Measurements from ENCODE around the gene IGFBP2. TPM values are rescaled to one million over a fixed set of nuclear protein-coding genes. Genes with fewer than 3 reads are reported as not detected.

IGFBP2 gene
- total RNA-seq, 2 donors from 2014 or later = 106 to 177 TPM

DNA sequence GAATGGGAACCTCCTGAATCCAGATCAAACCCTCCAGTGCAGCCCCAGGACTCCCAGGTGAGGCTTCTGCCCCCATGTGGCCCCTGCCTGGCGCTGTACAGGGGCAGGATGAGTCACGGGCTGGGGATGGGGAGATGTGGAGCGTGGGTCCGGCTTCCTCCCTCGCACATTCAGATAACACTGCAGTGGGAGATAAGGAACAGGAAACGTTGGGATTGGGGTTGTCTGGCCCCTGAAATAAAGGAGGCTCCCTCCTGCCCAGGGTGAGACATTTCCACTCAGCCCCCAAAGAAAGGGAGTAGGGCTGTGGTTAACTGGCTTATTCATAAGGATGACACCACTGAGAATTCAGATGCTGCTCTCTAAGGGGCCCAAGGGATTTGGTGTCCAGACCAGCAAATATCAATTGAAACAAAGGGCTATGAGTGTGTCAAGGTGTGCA is 31.4 kb downstream of the IGFBP2 start:
- Histone ChIP-seq H3K27ac (no peak overlapping the region), H3K36me3 (no peaks in the 10 kb centered on the region), H3K9me3 (no peaks in the 10 kb centered on the region), H3K4me1 (no peaks in the 10 kb centered on the region), H3K9ac (ENCODE audit: low read depth in 2 of 2, low read length in 2 of 2) (no peak overlapping the region), H3K27me3 (no peaks in the 10 kb centered on the region), H3K4me3 (no peak overlapping the region)
- no peak for DNase-seq
- TF ChIP-seq, protein P1, sequence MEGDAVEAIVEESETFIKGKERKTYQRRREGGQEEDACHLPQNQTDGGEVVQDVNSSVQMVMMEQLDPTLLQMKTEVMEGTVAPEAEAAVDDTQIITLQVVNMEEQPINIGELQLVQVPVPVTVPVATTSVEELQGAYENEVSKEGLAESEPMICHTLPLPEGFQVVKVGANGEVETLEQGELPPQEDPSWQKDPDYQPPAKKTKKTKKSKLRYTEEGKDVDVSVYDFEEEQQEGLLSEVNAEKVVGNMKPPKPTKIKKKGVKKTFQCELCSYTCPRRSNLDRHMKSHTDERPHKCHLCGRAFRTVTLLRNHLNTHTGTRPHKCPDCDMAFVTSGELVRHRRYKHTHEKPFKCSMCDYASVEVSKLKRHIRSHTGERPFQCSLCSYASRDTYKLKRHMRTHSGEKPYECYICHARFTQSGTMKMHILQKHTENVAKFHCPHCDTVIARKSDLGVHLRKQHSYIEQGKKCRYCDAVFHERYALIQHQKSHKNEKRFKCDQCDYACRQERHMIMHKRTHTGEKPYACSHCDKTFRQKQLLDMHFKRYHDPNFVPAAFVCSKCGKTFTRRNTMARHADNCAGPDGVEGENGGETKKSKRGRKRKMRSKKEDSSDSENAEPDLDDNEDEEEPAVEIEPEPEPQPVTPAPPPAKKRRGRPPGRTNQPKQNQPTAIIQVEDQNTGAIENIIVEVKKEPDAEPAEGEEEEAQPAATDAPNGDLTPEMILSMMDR (IDR thresholded peaks at IDR 0.05) = no peak
- intact Hi-C loops (cut with DNase I) = loop anchor here (1.0 kb wide), 1 partner anchor 144 kb away; no protein-coding TSS in a partner anchor

DNA sequence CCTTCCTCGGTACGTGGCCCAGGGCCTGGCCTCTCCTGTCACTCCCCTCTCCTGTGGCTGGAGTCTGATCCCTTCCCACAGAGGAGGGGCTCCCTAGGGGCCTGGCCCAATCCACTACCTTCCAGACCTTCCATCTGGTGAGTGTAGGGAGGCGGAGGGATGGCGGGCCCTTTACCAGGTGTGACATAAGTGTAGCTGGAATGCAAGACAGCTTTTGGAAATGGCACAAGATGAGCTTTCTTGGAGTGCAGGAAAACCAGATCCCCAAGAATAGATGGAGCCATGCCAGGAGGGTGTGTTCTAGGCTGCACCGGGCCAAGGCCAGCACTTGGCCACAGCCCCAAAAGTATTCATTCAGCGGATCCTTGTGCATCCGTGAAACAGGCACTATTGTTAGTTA is 32.0 kb downstream of the IGFBP2 start:
- H3K27me3 ChIP-seq = no peaks in the 10 kb centered on the region
- H3K36me3 ChIP-seq = no peaks in the 10 kb centered on the region
- TF ChIP-seq, protein P1 (IDR thresholded peaks at IDR 0.05) = no peak
- no peaks in the 10 kb centered on the region for H3K4me1 ChIP-seq
- H3K9ac ChIP-seq (ENCODE audit: low read depth in 2 of 2, low read length in 2 of 2) = peak overlapping the region in 1 of 2 donors; percentile 23
- no peaks in the 10 kb centered on the region for H3K9me3 ChIP-seq
- intact Hi-C loops (cut with DNase I) = loop anchor here (1.0 kb wide), 1 partner anchor 145 kb away; no protein-coding TSS in a partner anchor
- peak; percentile 45 for DNase-seq
- no peak overlapping the region for H3K4me3 ChIP-seq
- H3K27ac ChIP-seq = no peak overlapping the region

DNA sequence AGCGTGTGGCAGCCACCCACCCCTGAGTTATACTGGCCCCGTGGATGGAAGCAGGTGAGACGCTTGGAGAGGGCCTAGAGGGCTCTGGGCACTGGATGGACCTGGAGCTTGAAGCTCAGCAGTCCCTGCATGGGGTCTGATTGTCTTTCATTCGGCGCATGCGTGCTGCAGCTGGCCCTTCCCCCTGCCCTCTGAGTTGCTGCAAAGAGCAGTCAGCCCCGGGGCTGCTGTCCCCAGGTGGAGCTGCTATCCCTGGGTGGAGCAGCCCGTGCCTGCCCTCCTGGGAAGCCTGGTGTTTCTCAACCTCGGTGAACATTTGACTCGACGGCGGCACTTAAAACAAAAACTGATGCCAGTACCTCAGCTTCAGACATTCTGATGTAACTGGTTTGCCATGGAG is 32.5 kb downstream of the IGFBP2 start:
- H3K9ac ChIP-seq (ENCODE audit: low read depth in 2 of 2, low read length in 2 of 2) = peak overlapping the region in 1 of 2 donors; percentile 23
- H3K36me3 ChIP-seq = no peaks in the 10 kb centered on the region
- H3K27ac ChIP-seq = no peak overlapping the region
- DNase-seq = no peak
- TF ChIP-seq, protein P1 (IDR thresholded peaks at IDR 0.05) = no peak
- no peak overlapping the region for H3K4me3 ChIP-seq
- H3K27me3 ChIP-seq = no peaks in the 10 kb centered on the region
- no peaks in the 10 kb centered on the region for H3K9me3 ChIP-seq
- no peaks in the 10 kb centered on the region for H3K4me1 ChIP-seq
- intact Hi-C loops (cut with DNase I) = loop anchor here (1.0 kb wide), 1 partner anchor 145 kb away; no protein-coding TSS in a partner anchor

DNA sequence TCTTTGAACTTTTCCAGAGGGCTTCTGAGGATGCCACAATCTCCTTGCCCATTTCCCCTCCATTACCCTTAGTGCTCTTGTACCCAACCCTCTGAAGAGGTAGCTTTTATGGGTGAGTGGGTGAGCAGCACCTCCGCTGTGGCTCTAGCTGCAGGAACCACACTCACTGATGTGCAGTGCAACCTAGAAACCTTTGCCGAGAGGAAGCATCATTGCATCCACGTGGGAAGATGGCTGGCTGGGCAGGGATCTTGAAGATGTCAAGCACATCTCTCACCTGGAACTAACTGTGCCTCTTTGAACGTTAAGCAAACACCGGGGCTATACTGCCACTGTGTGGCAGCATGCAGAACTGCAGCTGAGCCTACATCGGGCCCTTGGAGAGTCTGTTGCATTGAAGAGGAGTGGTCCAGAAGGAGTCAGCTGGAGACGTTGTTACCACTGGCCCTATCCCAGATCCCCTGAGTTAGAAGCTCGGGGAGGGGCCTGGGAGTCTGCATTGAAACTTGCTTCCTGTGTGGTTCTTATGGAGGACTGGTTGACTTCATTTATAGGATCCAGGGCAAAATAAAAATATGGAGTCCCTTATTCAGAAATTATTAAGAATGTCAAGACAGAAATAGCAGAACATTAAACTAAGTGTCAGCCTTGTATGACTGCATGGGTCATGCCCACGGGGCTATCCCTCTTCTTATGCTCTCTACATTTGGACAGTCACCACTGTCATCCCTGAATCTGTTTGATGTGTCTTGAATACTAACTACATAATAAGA is 33.4 kb downstream of the IGFBP2 start:
- no peaks in the 10 kb centered on the region for H3K36me3 ChIP-seq
- H3K9me3 ChIP-seq = no peaks in the 10 kb centered on the region
- H3K4me1 ChIP-seq = no peaks in the 10 kb centered on the region
- no peaks in the 10 kb centered on the region for H3K27me3 ChIP-seq
- no peak overlapping the region for H3K9ac ChIP-seq (ENCODE audit: low read depth in 2 of 2, low read length in 2 of 2)
- no peak overlapping the region for H3K4me3 ChIP-seq
- TF ChIP-seq, protein P1 (IDR thresholded peaks at IDR 0.05) = peak; percentile 99
- H3K27ac ChIP-seq = no peak overlapping the region
- intact Hi-C loops (cut with DNase I) = no loop called here
- DNase-seq = peak; percentile 71

DNA sequence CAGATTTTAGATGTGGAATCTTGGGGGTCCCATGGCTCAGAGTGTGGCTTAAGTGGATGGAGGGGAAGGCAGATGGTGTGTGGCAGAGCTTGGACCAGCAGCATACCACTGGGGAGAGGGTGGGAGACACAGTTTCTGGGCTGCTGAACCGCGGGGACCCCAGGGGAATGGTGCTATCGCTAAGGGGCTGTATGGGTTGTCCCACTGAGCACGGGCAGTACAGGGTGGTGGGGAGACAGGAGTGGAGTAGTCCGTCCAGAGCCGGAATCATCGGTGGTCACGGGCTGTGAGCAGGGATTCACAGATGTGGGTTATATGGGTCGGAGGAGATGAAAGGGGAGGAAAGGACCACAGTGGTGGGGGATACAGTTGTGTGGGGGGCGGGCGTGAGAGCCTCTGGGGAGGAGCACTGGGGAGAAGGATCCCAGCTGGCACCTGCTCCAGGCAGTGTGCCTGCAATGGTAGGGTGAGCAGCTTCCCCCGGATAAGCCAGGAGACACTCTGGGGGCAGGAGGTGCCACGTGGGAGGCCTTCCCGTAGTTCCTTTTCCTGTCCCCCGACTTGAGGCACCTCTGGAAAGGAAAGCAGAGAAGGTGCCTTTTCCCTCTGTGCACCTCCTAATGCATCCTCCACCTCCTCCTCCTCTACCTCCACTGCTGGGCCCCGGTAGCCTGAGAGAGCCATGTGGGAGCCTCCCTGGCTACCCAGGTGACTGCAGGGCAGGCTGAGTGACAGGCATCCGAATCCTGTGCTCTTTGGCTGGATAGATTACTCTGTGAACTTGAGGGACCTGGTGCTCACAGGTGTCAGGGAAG is 37.3 kb downstream of the IGFBP2 start:
- no peak for DNase-seq
- TF ChIP-seq, protein P1 (IDR thresholded peaks at IDR 0.05) = no peak

More for the DNA sequence above, 37.3 kb downstream of the IGFBP2 start:
- Histone ChIP-seq H3K4me1 (no peaks in the 10 kb centered on the region), H3K9ac (ENCODE audit: low read depth in 2 of 2, low read length in 2 of 2) (no peak overlapping the region), H3K9me3 (no peaks in the 10 kb centered on the region), H3K27me3 (no peaks in the 10 kb centered on the region), H3K4me3 (no peak overlapping the region), H3K36me3 (no peaks in the 10 kb centered on the region), H3K27ac (no peak overlapping the region)
- intact Hi-C loops (cut with DNase I) = no loop called here
